GM12878 (cell line): ENCODE measurements around the gene PRCD. TPM values are rescaled to one million over a fixed set of nuclear protein-coding genes. Genes with fewer than 3 reads are reported as not detected.
A peak's percentile ranks its signal among the peaks of the same experiment; 100 is the strongest.

Experiments
- BHLHE40 ChIP-seq, 2 experiments: fragments of 450-650 bp in 1 of 2; IDR thresholded peaks; 2 replicates each; pipeline ENCODE4 v1.6.1; 2011 to 2017; ENCODE audit warnings: low read depth in 2 of 2, borderline replicate concordance in 1 of 2, improper control_type of control experiment in 1 of 2, low read length in 1 of 2, mild to moderate bottlenecking in 1 of 2
- CBFB ChIP-seq: IDR thresholded peaks from 2 replicates; pipeline ENCODE4 v1.6.1; 2016; ENCODE audit warnings: antibody characterized with exemption, low read depth
- HDAC2 ChIP-seq: fragments of 200-600 bp; sonication (generic); IDR thresholded peaks from 2 replicates; pipeline ENCODE4 v1.6.1; 2017
- HDGF ChIP-seq: fragments of 450-650 bp; IDR thresholded peaks from 2 replicates; pipeline ENCODE4 v1.6.1; 2016; ENCODE audit warnings: antibody characterized with exemption
- IKZF1 ChIP-seq: fragments of 450-650 bp; conservative IDR thresholded peaks from 2 replicates; pipeline ENCODE4 v1.6.1; 2017; ENCODE audit warnings: antibody characterized with exemption, mild to moderate bottlenecking
- LARP7 ChIP-seq: fragments of 450-650 bp; IDR thresholded peaks from 2 replicates; pipeline ENCODE4 v1.6.1; 2017; ENCODE audit warnings: mild to moderate bottlenecking
- NBN ChIP-seq: fragments of 450-650 bp; IDR thresholded peaks from 2 replicates; pipeline ENCODE4 v1.6.1; 2016
- NFIC ChIP-seq: IDR thresholded peaks from 2 replicates; pipeline ENCODE4 v1.6.1; 2012; ENCODE audit warnings: low read depth, mild to moderate bottlenecking, inconsistent platforms, low read length, moderate library complexity
- POLR2A ChIP-seq: IDR thresholded peaks from 2 replicates; pipeline ENCODE4 v1.6.1; 2011; ENCODE audit warnings: low read depth, mild to moderate bottlenecking, low read length
- RFX5 ChIP-seq: IDR thresholded peaks from 2 replicates; pipeline ENCODE4 v1.6.1; 2011; ENCODE audit warnings: low read depth, low read length, improper control_type of control experiment
- SMC3 ChIP-seq: IDR thresholded peaks from 2 replicates; pipeline ENCODE4 v1.6.1; 2011; ENCODE audit warnings: low read length, improper control_type of control experiment, borderline replicate concordance
- TCF12 ChIP-seq: IDR thresholded peaks from 2 replicates; pipeline ENCODE4 v1.6.1; 2011; ENCODE audit warnings: low read depth, mild to moderate bottlenecking, low read length
- ZNF24 ChIP-seq: fragments of 450-650 bp; IDR thresholded peaks from 2 replicates; pipeline ENCODE4 v1.6.1; 2017; ENCODE audit warnings: antibody characterized with exemption, mild to moderate bottlenecking
- ZNF622 ChIP-seq: fragments of 450-650 bp; IDR thresholded peaks from 2 replicates; pipeline ENCODE4 v1.6.1; 2017; ENCODE audit warnings: mild to moderate bottlenecking, inconsistent platforms
- polyA plus RNA-seq, 11 experiments: library from polyadenylated mRNA; depleted of rRNA in 4 of 11; unstranded in 6 of 11; stranded (reverse) in 5 of 11; fragments of >200 nt; fragmentation: Nextera tagmentation in 4 of 11; fragmentation: Illumina TruSeq in 1 of 11; extraction: Ambion mirVana in 4 of 11; extraction: Trizol in 1 of 11; gene quantifications; 1 replicate in 1 of 11; 2 replicates in 10 of 11; pipeline versions ENCODE4 v1.2.1 to v1.2.3, GENCODE V29; 2011 to 2016; ENCODE audit warnings: inconsistent platforms in 2 of 11, missing spikeins in 2 of 11, low read depth in 1 of 11
- total RNA-seq, 4 experiments: library from RNA; depleted of rRNA in 3 of 4; stranded (reverse); fragments of >200 nt in 3 of 4; fragmentation: Illumina TruSeq in 1 of 4; extraction: Trizol in 1 of 4; gene quantifications; 2 replicates each; pipeline versions ENCODE4 v1.2.1 to v1.2.3, GENCODE V29; 2013 to 2021
- TF ChIP-seq, protein P1 (sequence below): fragments of 450-650 bp; IDR thresholded peaks from 2 replicates; pipeline ENCODE4 v1.6.1; 2017; ENCODE audit warnings: mild to moderate bottlenecking, moderate library complexity
- TF ChIP-seq, protein P2 (sequence below): IDR thresholded peaks from 2 replicates; pipeline ENCODE4 v1.6.1; 2011; ENCODE audit warnings: borderline replicate concordance, low read depth, mild to moderate bottlenecking, moderate library complexity, mixed read lengths, low read length; ENCODE audit not compliant: insufficient read depth; ENCODE audit errors: extremely low read length
- TF ChIP-seq, protein P3 (sequence below): fragments of 450-650 bp; formaldehyde crosslinking; IDR thresholded peaks from 2 replicates; pipeline ENCODE4 v1.4.0; 2022; ENCODE audit warnings: mild to moderate bottlenecking, moderate library complexity
- TF ChIP-seq, protein P4 (sequence below): IDR thresholded peaks from 2 replicates; pipeline ENCODE4 v1.6.1; 2012; ENCODE audit warnings: low read depth, low read length, improper control_type of control experiment
- TF ChIP-seq, protein P5 (sequence below): fragments of 450-650 bp; IDR thresholded peaks from 2 replicates; pipeline ENCODE4 v1.6.1; 2017; ENCODE audit warnings: mild to moderate bottlenecking

PRCD gene
- total and polyA plus RNA-seq, 10 of the 15 experiments (the other 5 are each of a cell fraction or from before 2014, with no cell fraction given) = 0.18 to 0.95 (median 0.34) TPM; not detected in 4

DNA sequence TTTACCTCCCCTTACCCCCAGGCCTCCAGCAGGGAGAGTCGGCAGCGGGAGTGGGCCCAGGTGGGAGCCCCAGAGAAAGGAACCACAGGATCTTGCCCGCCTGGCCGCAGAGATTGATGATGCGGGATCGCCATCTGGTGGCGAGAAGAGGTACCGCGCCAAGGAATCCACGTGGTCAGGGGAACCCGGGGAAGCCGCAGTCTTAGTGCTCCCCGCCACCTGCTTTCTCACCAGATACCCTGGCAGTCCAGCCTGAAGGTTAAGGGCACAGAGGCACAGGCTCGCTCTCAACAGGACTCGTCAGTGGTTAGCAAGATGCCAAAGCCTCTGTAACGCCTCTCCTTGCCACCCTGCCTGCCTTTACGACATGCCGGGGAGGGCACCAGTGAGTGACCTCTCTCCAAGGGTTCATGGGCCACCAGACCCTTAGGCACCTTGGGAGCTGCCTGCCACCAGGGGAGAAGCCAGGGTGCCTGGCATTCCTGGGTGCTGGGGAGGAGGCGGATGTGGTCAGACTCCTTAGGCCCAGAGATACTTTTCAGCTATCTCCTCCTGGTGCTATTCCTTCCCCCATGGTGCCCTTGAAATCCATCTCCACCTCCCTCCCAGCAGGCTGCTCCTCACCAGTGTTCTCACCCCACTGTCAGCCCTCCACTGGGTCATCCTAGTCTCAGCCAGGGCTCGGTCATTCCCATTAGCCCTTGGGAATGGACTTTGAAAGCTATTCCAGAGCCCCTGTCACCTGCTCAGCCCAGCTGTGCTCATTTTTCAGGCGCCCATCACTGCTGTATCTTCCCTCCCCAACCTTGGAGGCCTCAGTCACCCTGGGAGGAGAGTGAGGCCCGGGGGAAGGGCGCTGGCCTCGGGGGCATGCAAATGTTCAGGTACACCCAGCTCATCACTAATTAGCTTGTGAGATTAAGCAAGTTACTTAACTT is 33.2 kb upstream of the PRCD start (continued):
- TF ChIP-seq, protein P1, sequence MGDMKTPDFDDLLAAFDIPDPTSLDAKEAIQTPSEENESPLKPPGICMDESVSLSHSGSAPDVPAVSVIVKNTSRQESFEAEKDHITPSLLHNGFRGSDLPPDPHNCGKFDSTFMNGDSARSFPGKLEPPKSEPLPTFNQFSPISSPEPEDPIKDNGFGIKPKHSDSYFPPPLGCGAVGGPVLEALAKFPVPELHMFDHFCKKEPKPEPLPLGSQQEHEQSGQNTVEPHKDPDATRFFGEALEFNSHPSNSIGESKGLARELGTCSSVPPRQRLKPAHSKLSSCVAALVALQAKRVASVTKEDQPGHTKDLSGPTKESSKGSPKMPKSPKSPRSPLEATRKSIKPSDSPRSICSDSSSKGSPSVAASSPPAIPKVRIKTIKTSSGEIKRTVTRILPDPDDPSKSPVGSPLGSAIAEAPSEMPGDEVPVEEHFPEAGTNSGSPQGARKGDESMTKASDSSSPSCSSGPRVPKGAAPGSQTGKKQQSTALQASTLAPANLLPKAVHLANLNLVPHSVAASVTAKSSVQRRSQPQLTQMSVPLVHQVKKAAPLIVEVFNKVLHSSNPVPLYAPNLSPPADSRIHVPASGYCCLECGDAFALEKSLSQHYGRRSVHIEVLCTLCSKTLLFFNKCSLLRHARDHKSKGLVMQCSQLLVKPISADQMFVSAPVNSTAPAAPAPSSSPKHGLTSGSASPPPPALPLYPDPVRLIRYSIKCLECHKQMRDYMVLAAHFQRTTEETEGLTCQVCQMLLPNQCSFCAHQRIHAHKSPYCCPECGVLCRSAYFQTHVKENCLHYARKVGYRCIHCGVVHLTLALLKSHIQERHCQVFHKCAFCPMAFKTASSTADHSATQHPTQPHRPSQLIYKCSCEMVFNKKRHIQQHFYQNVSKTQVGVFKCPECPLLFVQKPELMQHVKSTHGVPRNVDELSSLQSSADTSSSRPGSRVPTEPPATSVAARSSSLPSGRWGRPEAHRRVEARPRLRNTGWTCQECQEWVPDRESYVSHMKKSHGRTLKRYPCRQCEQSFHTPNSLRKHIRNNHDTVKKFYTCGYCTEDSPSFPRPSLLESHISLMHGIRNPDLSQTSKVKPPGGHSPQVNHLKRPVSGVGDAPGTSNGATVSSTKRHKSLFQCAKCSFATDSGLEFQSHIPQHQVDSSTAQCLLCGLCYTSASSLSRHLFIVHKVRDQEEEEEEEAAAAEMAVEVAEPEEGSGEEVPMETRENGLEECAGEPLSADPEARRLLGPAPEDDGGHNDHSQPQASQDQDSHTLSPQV = no peak
- TF ChIP-seq NBN (0 out of 2 replicates have a peak, but pooled peaks have one; percentile 53), SMC3 (peak; percentile 99), IKZF1 (peak; percentile 38; the same call in 1 of the 2 replicates), TCF12 (peak; percentile 69), CBFB (peak; percentile 47; the same call in 1 of the 2 replicates), ZNF622 (no peak), HDAC2 (no peak), LARP7 (peak; percentile 64), HDGF (no peak), NFIC (no peak), BHLHE40 (IDR thresholded peaks at IDR 0.05; ENCODE audit: borderline replicate concordance in 1 of 2, low read depth in 2 of 2, low read length in 1 of 2) (peak; percentile 33 to 39; a peak in 3 of 4 replicates), RFX5 (no peak), ZNF24 (no peak), POLR2A (no peak)
- TF ChIP-seq, protein P2, sequence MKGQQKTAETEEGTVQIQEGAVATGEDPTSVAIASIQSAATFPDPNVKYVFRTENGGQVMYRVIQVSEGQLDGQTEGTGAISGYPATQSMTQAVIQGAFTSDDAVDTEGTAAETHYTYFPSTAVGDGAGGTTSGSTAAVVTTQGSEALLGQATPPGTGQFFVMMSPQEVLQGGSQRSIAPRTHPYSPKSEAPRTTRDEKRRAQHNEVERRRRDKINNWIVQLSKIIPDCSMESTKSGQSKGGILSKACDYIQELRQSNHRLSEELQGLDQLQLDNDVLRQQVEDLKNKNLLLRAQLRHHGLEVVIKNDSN = peak; percentile 71
- TF ChIP-seq, protein P3, sequence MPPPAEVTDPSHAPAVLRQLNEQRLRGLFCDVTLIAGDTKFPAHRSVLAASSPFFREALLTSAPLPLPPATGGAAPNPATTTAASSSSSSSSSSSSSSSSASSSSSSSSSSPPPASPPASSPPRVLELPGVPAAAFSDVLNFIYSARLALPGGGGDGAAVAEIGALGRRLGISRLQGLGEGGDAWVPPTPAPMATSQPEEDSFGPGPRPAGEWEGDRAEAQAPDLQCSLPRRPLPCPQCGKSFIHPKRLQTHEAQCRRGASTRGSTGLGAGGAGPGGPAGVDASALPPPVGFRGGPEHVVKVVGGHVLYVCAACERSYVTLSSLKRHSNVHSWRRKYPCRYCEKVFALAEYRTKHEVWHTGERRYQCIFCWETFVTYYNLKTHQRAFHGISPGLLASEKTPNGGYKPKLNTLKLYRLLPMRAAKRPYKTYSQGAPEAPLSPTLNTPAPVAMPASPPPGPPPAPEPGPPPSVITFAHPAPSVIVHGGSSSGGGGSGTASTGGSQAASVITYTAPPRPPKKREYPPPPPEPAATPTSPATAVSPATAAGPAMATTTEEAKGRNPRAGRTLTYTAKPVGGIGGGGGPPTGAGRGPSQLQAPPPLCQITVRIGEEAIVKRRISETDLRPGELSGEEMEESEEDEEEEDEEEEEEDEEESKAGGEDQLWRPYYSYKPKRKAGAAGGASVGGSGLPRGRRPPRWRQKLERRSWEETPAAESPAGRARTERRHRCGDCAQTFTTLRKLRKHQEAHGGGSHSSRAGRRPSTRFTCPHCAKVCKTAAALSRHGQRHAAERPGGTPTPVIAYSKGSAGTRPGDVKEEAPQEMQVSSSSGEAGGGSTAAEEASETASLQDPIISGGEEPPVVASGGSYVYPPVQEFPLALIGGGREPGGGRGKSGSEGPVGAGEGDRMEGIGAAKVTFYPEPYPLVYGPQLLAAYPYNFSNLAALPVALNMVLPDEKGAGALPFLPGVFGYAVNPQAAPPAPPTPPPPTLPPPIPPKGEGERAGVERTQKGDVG (CRISPR knock-in tag) = no peak
- TF ChIP-seq, protein P4, sequence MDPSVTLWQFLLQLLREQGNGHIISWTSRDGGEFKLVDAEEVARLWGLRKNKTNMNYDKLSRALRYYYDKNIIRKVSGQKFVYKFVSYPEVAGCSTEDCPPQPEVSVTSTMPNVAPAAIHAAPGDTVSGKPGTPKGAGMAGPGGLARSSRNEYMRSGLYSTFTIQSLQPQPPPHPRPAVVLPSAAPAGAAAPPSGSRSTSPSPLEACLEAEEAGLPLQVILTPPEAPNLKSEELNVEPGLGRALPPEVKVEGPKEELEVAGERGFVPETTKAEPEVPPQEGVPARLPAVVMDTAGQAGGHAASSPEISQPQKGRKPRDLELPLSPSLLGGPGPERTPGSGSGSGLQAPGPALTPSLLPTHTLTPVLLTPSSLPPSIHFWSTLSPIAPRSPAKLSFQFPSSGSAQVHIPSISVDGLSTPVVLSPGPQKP = no peak
- TF ChIP-seq, protein P5, sequence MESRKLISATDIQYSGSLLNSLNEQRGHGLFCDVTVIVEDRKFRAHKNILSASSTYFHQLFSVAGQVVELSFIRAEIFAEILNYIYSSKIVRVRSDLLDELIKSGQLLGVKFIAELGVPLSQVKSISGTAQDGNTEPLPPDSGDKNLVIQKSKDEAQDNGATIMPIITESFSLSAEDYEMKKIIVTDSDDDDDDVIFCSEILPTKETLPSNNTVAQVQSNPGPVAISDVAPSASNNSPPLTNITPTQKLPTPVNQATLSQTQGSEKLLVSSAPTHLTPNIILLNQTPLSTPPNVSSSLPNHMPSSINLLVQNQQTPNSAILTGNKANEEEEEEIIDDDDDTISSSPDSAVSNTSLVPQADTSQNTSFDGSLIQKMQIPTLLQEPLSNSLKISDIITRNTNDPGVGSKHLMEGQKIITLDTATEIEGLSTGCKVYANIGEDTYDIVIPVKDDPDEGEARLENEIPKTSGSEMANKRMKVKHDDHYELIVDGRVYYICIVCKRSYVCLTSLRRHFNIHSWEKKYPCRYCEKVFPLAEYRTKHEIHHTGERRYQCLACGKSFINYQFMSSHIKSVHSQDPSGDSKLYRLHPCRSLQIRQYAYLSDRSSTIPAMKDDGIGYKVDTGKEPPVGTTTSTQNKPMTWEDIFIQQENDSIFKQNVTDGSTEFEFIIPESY = no peak
